HG03342 (cell line): ENCODE results near the gene TIMP2.
"Not testable (repeated sequence)": the region's sequence is repeated elsewhere in the genome, so short reads cannot be mapped to it uniquely, and the experiment has no call there.

ENCODE experiments used
- ATAC-seq: cut with Tn5 transposase; IDR thresholded peaks from one replicate; pipeline ENCODE4 v1.9.1; 2021; ENCODE audit warnings: mild to moderate bottlenecking, moderate library complexity; ENCODE audit not compliant: unreplicated experiment

Gene TIMP2, protein sequence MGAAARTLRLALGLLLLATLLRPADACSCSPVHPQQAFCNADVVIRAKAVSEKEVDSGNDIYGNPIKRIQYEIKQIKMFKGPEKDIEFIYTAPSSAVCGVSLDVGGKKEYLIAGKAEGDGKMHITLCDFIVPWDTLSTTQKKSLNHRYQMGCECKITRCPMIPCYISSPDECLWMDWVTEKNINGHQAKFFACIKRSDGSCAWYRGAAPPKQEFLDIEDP

DNA sequence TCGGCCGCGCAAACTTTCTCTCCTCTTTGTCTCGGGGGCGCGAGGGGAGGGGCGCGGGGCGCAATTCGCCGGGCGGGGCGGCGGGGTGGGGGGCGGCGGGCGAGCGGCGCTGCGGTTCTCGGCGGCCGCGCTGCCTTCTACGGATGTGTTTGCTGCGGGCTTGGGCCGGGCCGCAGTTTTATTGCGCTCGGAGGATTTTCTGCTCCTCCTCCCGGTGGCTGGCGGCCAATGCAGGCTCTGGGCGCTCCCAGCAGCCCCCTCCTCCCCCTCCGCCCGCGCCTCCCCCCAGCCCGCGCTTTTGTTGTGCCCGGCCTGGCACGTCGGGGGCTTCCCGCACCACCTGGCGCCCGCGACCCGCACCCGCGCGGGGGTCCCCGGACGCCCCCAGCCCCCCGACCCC, at the start of gene TIMP2:
TIMP2 (minus strand) TSS at position 154 of the 400 bp plus-strand sequence. CDS start 299 bp downstream, outside the sequence.
- no peak for ATAC-seq

DNA sequence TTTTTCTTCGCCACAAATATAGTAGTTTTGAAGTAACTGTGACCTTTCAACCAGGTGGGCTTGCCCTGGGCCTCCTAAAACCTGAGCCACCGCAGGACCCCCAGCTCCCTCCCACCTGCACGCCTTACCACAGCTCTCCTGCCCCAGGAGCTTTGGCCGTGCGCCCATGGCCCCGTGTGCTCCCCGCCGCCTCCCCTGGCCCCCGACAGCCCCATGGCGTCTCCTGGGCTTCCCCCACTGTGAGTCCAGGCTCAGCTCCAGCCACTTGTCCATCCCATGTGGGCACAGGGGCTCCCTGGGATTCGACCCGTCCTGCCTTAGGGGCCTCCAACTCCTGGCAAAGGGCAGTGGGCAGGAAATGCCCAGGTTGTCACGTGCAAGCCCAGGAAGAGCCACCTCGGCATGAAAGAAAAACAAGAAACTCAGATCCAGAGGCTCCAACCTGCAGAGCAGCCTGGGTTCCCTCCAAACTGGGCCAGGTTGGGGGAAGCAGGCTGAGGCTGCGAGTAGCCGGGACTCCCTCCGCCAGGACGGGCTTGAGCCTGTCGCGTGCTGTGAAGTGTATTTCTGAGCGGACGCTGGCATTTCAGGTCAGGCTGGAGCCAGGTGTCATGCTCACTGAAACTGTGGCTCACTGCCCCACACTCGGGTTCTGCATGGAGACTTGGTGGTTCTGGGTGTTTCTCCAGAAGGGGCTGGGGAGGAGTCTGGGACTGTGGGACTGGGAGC, 48.8 kb upstream of the TIMP2 start:
- ATAC-seq = no peak

DNA sequence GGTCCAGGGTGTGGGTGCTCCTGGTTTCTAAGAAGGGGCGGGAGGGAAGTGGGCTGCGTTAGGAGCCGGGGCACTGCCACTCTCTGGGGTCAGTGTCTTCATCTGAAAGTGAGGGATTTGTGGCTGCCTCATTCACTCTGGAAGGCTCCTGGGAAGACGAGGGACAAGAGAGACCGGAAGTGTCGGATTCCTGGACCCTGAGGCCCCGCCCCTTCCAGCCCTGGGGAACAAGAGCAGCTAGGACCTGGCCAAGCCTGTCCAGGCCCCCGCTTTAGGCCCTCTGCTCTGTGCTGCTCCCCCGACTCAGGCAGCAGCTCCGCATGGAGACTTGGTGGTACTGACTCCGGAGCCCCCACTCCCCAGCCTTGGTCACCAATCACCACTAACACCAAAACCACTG, 48.0 kb upstream of the TIMP2 start:
- no peak for ATAC-seq

DNA sequence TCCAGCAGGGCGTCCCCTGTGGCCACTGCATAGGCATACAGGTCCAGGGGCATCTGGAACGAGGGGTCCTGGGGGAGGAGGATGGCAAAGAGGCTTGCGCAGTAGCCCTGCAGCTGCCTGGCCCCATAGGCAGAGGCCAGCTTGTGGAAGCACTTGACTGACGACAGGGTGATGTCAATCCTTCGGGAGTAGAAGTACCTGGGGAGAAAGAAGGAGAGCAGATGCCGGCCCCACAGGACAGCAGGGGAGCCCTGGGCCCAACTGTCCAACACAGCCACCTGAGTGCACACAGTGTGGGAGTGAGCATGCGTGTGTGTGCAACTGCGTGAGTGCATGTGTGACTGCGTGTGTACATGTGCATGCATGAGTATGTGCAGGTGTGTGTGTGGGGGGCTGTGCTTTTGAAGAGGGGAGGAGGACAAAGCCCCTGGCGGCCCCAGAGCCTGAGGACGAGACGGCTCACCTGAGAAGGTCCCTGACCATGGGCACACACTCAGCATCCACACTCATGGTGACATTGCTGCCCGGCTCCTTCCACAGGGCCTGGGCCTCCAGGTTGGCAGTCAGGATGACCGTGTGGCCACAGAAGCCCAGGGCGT, 47.4 kb upstream of the TIMP2 start:
- ATAC-seq = no peak

DNA sequence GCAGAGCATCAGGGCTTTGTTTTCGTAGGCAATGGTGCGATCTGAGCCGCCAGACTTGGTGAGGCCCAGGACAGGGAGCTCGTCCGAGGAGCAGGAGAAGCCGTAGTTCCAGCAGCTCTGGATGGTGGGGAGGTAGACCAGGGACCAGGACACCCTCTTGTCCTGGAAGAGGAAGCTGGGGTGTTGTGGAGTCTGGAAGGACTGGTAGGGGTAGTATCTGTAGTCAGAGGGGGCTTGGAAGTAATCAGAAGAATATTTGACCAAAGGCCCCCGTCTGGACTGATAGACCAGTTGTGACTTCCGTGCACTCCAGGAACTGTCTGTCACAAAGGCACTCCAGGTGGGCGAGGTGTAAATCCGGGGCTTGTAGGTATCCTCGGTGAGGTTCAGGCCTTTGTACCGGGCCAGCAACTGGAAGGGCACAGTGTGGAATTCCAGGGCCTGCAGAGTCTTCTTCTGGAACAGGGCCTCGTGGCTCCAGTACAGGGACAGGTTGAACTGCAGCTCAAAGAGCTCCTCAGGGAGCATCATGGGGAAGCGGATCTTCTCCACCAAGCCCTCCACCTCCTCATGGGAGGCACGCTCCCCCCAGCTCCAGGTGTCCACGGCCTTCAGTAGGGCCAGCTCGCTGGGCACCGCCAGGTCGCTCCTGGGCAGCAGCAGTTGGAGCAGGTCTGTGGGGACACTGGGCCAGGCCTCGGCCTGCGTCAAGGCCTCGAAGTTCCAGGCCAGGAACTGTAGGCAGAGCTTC, 46.7 kb upstream of the TIMP2 start:
- no peak for ATAC-seq

DNA sequence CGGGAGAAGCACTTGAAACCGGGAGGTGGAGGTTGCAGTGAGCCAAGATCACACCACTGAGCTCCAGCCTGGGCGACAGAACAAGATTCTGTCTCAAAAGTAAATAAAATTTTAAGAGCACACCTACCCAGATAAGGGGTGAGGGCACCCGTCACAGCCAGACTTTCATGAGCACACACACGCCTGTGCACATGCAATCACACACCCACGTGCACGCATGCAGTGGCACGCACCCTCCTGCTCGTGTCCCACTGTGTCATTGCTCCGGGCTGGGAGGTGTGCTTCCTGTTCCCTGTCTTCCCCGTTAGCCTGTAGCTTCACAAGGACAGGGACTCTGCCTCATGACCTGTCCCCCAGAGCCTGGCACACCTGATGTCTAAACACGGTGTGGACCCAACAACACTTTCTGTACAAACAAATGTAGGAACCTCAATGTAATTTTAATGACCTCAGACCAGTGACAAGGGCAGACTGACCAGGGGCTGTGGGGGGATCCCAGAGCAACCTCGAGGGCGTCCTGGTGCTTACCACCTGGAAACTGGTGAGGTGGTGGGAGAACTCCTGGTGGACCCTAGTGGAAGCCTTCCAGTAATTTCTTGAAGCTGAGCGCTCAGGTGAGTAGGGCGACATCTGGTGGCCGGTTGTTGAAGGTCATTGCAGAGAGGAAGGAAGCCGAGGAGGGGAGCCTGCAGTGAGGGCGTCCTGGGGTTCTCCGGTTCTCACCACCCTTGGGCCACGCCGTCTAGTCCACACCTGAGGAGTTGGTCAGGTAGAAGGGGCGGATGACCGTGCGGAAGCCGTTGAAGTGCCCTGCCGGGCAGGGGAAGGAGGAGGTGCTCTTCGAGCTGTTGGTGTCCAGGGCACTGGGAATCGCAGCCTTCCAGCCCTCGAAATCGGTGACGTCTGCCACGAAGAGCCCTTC, 45.9 kb upstream of the TIMP2 start:
- ATAC-seq = no peak

DNA sequence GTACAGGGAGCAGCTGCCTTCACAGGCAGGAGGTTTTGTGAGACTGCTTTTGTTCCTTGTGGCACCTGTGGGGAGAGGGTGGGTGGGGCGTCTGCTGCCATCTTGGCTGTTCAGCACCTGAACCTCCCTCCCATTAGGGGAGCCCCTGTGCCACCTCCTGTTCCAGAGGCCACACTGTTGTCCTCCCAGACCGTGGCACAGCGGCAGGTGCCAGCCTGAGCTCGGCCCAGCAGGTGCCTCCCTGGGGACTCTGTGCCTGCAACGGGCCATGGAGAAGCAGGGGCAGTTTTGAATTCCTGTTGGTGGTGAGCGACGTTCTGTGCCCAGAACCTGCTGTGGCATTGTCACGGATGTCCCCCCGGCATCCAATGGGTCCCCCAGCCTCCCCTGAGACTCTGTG, 44.7 kb upstream of the TIMP2 start:
- ATAC-seq = no peak

DNA sequence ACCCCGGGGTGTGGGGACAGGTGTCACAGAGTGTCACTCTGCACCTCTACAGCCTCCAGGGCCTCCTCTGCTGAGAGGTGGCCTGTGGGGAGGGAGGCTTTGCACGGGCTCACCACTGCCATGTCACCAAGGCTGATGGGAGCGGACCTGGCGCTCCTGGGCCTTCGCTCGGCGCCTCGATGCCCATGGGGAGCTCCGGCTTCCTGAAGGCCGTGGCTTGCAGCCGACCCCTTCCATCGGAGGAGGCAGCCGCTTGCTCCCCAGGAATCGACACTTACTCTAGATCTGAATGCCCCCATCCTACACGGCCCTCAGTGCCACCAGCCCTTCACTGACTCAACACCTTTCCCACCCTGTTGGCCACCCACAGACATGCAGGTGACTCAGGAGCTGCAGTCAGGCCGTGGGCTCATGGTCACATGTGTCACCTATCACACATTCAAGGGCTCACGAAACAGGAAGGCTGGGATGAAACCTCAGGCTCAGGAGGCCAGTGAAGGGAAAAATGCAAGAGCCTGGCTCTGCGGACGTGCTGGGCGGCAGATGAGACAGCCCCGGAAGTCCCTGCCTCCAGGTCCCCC, 42.7 kb upstream of the TIMP2 start:
- no peak for ATAC-seq

DNA sequence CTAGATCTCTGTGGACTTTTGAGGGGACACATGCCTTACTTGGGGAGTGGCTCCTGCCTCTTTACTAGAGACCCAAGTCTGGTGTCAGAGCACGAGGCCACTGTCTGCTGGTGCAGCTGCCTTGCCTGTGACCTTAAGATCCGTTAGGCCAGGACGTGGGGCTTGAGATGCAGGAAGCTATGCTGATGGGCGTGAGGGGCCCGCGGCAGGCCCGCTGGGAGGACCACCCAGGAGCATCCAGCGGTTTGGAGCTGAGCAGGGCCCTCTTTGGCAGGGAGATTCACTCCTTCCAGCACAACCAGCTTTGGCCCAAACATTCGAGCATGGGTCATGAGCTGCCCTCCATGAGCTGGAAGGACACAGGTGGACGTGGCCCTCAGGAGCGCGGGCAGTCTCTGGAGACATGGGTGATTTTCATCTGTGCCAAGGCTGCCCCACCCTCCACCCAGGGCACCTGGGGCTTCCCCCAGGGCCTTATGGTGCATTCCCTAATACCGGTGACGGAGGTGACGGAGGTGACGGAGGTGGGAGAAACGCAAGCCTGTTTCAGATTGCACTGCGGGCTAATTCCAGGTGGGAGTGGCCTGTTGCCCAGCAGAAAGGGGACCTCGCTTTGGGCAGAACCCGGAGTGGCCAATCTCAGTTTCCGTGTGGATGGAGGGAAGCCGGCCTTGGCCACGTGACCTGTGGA, 41.9 kb upstream of the TIMP2 start:
- no peak for ATAC-seq

DNA sequence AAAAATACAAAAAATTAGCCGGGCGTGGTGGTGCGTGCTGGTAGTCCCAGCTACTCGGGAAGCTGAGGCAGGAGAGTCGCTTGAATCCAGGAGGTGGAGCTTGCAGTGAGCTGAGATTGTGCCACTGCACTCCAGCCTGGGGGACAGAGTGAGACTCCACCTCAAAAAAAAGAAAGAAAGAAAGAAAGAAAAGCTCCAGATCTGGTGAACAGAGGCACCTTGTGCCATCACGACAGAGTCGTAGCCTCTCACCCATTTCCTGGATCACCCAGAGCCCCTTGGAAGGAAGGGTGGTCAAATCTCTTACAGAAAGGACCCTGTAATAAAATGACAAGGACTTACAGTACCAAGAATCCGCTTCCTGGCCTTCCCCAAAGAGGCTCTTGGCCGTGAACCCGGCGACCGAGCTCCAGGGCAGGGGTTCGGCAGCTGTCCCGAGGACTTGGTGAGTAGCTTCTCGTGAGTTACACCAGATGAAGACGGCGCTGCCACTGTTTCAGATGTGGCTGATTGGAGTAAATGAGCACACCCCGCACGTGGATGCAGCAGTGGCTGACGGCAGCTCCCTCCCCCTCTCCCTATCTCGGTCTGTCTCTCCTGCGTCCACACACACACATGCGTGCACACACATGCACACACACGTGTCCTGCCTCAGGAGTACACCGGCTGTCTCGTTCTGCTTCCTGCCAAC, 41.1 kb upstream of the TIMP2 start:
- no peak for ATAC-seq

DNA sequence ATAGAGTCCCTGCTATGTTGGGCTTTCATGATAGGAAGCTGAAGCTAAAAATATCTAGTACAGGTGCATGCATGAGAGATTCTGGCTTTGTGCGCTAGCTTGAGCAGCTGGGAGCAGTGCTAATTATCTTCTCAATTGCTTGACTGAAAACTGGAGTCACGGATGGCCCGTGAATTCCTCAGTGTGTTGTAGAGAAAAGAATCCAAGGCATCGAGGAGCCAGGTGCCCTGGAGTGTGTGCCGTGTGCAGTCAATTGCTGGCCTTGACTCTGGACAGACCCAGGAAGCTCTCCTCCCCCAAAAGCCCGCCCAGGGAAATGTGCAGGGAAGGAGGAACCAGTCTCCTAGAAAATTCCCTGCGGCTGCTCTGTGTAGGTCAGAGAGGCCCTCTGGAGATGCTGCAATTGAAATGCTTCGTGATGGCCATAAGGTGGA, 40.3 kb upstream of the TIMP2 start:
- ATAC-seq = no peak

DNA sequence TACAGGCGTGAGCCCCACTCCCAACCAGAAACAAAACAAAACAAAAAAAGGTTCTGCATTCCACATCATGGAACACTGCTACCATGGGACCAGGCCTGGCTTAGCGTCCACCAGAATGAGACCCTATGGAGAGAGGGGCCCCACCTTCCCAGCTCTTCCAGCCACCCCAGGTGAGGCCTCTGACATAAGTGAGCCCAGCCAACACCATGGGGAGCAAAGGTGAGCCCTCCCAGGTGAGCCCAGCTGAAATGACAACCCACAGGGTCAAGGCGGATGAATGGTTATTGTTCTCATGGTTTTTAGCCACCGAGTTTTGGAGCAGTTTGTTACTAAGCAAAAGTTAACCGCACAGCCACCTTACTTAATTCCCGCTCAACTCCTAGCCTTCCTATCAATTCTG, 38.2 kb upstream of the TIMP2 start:
- no peak for ATAC-seq

DNA sequence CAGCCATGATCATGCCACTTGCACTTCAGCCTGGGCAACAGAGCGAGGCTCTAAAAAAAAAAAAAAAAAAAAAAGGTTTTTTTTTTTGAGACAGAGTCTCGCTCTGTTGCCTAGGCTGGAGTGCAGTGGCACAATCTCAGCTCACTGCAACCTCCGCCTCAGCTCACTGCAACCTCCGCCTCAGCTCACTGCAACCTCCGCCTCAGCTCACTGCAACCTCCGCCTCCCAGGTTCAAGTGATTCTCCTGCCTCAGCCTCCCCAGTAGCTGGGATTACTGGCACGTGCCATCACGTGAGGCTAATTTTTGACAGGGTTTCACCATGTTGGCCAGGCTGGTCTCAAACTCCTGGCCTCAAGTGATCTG, 37.8 kb upstream of the TIMP2 start:
- not testable (repeated sequence) for ATAC-seq

DNA sequence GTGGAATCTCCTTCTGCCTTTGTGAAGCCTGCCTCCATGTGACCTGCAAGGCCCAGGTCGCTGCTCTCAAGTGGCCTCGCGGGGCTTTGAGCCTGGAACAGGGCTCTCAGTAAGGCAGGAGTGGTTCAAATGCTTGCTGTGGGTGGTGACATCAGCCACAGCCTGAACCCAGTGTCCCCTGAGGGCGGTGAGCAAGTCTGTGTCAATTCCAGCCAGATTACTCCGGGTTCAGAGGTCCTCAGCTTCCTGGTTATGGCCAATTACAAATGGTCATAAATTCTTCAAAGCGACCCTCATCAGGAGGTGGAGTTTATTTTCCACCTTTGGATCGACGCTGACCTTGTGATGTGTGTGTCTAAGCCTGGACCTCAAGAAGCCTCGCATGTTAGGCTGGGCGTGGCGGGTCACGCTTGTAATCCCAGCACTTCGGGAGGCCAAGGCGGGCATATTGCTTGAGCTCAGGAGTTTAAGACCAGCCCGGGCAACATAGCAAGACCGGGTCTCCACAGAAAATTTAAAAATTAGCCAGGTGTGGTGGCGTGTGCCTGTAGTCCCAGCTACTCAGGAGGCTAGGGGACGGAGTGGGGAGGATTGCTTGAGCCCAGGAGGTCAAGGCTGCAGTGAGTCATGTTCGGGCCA, 37.3 kb upstream of the TIMP2 start:
- ATAC-seq = no peak

DNA sequence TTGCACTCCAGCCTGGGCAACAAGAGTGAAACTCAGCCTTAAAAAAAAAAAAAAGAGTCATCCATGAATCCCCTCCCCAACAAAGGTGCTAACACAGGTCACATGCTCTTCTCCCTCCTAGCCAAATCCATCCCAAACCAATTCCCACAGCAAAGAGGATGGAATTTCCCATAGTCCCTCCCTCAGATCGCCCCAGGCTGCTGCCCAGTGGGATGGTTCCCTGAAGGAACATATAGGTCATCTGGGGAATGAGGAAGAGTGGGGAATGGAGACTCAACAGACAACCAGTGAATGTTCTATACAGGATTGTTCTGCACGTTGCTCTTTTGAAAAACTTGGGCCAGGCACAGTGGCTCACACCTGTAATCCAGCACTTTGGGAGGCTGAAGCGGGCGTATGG, 36.4 kb upstream of the TIMP2 start:
- no peak for ATAC-seq

DNA sequence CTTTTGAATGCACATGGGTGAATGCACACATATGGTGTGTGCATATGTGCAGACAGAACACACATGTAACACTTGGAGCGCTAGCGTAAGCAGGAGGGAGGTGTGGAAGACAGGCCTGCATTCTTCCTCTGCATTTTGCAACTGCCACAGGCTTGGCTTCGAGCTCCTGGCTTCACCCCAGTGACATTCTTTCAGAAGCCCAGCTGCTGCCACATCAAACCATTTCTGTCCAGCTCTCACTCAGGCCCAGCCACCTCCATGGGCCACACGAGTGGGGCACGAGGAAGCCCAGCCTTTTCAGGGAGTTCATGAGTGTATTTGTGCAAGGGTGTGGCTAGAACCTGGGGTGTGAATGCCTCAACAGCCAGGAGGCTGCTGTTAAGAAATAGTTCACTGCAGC, 35.7 kb upstream of the TIMP2 start:
- no peak for ATAC-seq

DNA sequence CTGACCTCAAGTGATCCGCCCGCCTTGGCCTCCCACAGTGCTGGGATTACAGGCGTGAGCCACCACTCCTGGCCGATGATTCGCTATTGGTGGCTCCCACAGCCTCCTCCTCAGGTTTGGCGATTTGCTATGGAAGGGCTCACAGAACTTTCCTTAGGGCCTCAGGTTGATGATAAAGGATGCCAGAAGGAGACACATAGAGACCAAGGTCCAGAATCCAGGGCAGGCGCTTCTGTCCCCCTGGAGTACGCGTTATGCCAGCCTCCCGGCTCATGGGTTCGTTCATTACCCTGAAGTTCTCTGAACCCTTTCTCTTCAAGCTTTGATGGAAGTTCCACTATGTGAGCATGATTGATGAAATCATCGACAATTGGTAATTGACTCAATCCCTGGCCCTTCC, 34.6 kb upstream of the TIMP2 start:
- ATAC-seq = no peak

DNA sequence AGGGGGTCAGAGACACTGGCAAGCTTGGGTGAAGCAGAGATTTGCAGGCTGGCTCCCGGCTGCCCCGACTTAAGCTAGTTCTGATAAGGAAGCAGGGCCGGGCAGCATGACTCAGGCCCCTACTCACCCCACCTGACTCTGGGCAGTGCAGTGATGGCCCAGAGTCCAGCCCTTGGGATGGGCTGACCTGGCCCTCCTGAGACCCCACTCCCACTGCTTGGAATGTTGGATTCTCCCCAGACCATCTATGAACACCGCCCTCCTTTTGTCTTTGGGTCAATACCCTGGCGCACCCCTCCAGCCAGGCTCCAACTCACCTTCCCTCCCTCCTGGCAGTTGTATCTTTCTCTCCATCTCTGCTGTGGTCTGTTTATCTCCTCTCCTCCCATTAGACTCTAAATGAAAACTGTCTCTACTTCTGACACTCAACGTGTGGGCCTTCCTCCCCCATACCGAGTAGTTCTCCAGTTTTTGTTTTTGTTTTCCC, 33.5 kb upstream of the TIMP2 start:
- ATAC-seq = no peak
